Measurements from ENCODE around the gene DNAH6. TPM values are rescaled to one million over a fixed set of nuclear protein-coding genes. Genes with fewer than 3 reads are reported as not detected.
"Not testable (repeated sequence)": the region's sequence is repeated elsewhere in the genome, so short reads cannot be mapped to it uniquely, and the experiment has no call there.

The DNAH6 gene
- total RNA-seq, 4 donors from 2014 or later: 0.16 to 1.2 (median 0.47) TPM

- Histone ChIP-seq H3K4me3 (no peak overlapping the region), H3K27me3 (no peaks in the 10 kb centered on the region), H3K27ac (no peak overlapping the region), H3K9me3 (no peaks in the 10 kb centered on the region), H3K36me3 (no peaks in the 10 kb centered on the region), H3K4me1 (no peaks in the 10 kb centered on the region)
- 84% methylated on average over 4 of the region's 4 CpGs for WGBS
- no peak for TF ChIP-seq CTCF (IDR thresholded peaks at IDR 0.05)
- no peak for TF ChIP-seq POLR2A (IDR thresholded peaks at IDR 0.05)
- no peak for TF ChIP-seq POLR2AphosphoS5 (IDR thresholded peaks at IDR 0.05)
- no peak for TF ChIP-seq EP300 (IDR thresholded peaks at IDR 0.05)
- DNase-seq (ENCODE audit: low spot score in 2 of 2): no peak
These were observed 22.2 kb upstream of the DNAH6 start for GRCh38 chr2:84494070-84494469.

DNA sequence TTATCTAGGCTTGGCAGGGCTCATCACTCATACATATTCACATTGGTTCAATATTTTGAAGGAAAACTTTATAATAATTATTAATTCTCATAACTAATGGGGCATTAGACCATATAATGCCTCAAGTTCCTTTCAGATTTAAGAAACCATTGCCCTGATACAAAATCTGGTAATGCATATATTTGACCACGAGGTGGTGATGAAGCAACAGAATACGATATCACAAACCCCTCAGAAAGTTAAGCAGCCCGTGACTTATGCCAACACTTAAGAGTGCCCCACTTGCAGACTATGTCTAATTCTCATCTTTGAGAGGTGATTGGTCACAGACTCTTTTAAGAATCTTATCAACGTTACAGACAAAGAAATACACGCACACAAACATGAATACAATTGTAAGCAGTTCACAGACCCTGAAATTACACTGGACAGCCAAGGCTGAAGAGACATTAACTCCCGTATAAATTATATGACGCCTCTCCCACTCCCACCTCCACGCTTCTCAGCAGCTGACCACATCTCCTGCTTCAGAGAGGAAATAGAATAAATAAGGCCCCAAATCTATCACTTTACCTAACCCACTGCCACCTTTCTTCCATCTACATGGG lies 20.7 kb upstream of the DNAH6 start:
- Histone ChIP-seq H3K9me3 (no peaks in the 10 kb centered on the region), H3K4me3 (no peak overlapping the region), H3K4me1 (no peaks in the 10 kb centered on the region), H3K27me3 (no peaks in the 10 kb centered on the region), H3K27ac (no peak overlapping the region), H3K36me3 (no peaks in the 10 kb centered on the region)
- peak; percentile 53 to 72 for TF ChIP-seq CTCF (IDR thresholded peaks at IDR 0.05)
- TF ChIP-seq POLR2A (IDR thresholded peaks at IDR 0.05): no peak
- 24% methylated on average over 8 of the region's 8 CpGs for WGBS
- no peak for DNase-seq (ENCODE audit: low spot score in 2 of 2)

GRCh38 chr2:84496386-84496785 lies 19.9 kb upstream of the DNAH6 start:
- Histone ChIP-seq H3K27ac (no peak overlapping the region), H3K4me1 (no peaks in the 10 kb centered on the region), H3K4me3 (no peak overlapping the region), H3K36me3 (no peaks in the 10 kb centered on the region), H3K9me3 (no peaks in the 10 kb centered on the region), H3K27me3 (no peaks in the 10 kb centered on the region)
- TF ChIP-seq CTCF (IDR thresholded peaks at IDR 0.05) (no peak), EP300 (IDR thresholded peaks at IDR 0.05) (no peak), POLR2A (IDR thresholded peaks at IDR 0.05) (no peak), POLR2AphosphoS5 (IDR thresholded peaks at IDR 0.05) (no peak)
- no peak for DNase-seq (ENCODE audit: low spot score in 2 of 2)

- Histone ChIP-seq H3K4me3 (no peak overlapping the region), H3K9me3 (no peaks in the 10 kb centered on the region), H3K27ac (no peak overlapping the region), H3K36me3 (no peaks in the 10 kb centered on the region), H3K4me1 (no peaks in the 10 kb centered on the region), H3K27me3 (no peaks in the 10 kb centered on the region)
- no peak for DNase-seq (ENCODE audit: low spot score in 2 of 2)
- 91% methylated on average over 3 of the region's 3 CpGs for WGBS
- TF ChIP-seq EP300 (IDR thresholded peaks at IDR 0.05): no peak
- TF ChIP-seq POLR2A (IDR thresholded peaks at IDR 0.05): no peak
- TF ChIP-seq POLR2AphosphoS5 (IDR thresholded peaks at IDR 0.05): no peak
These were observed 19.0 kb upstream of the DNAH6 start for GRCh38 chr2:84497285-84497684.

DNA sequence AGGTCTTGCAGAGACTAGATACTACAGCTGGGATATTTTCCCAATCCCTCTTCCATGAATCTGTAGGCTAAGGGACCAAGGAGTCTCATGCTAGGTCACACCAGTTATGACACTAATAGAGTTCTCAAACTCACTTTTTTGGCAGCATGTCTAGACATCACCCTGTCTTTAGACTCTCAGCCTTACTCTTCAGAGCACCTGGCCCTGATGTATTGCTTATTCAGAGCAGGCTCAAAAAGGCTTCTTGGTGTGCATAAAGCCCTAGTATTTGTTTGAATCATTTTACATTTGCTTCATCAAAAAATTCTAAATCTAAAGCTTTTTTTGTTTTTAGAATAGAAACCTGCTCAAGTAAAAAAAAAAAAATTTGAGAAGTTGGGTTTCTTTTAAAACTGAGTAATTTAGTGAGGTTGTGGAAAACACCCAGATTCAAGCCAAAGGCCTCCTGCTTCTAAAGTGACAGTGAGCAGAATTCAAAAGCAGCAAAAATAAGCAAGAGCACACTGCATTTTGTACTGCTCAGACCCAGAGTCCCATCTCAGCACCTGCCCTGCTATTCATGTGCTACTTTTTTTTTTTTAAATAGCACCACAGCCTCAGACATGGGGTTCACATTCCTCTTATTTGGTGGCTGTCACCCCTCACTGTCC lies 18.0 kb upstream of the DNAH6 start:
- no peaks in the 10 kb centered on the region for H3K27me3 ChIP-seq
- no peak for DNase-seq (ENCODE audit: low spot score in 2 of 2)
- H3K4me3 ChIP-seq: no peak overlapping the region
- no peaks in the 10 kb centered on the region for H3K9me3 ChIP-seq
- H3K4me1 ChIP-seq: no peaks in the 10 kb centered on the region
- no peak overlapping the region for H3K27ac ChIP-seq
- H3K36me3 ChIP-seq: no peaks in the 10 kb centered on the region
- TF ChIP-seq POLR2AphosphoS5 (IDR thresholded peaks at IDR 0.05) (no peak), POLR2A (IDR thresholded peaks at IDR 0.05) (no peak), EP300 (IDR thresholded peaks at IDR 0.05) (no peak), CTCF (IDR thresholded peaks at IDR 0.05) (no peak)

- H3K4me1 ChIP-seq; H3K9me3 ChIP-seq; H3K27me3 ChIP-seq; DNase-seq (ENCODE audit: low spot score in 2 of 2); H3K36me3 ChIP-seq; H3K27ac ChIP-seq; H3K4me3 ChIP-seq: not testable (repeated sequence)
- WGBS: 91% methylated on average over 10 of the region's 10 CpGs
These were observed 5.3 kb upstream of the DNAH6 start for GRCh38 chr2:84511024-84511423.
